Measurements from ENCODE around the gene CDSN. TPM values are rescaled to one million over a fixed set of nuclear protein-coding genes. Genes with fewer than 3 reads are reported as not detected.

The CDSN gene
- total RNA-seq, 1 donor from 2014 or later = not detected

- no peak overlapping the region for H3K27ac Mint-ChIP-seq (ENCODE audit: unreplicated experiment)
- H3K27me3 Mint-ChIP-seq (ENCODE audit: low read depth) = no peaks in the 10 kb centered on the region
Measured at GRCh38 chr6:31065556-31065955, 54.7 kb downstream of the CDSN start.

More at GRCh38 chr6:31065556-31065955, 54.7 kb downstream of the CDSN start:
- peaks cover 11% of the 10 kb centered on the region for H3K4me1 Mint-ChIP-seq
- no peaks in the 10 kb centered on the region for H3K9me3 Mint-ChIP-seq
- no peaks in the 10 kb centered on the region for H3K36me3 Mint-ChIP-seq (ENCODE audit: low read depth)
- DNase-seq (ENCODE audit: low read depth, low spot score) = no peak
- no peak for TF ChIP-seq CTCF (conservative IDR thresholded peaks at IDR 0.05)
- no peak overlapping the region for H3K4me3 Mint-ChIP-seq

Other genes starting within 250 kb of the CDSN start
- gene DDR1, start 235.9 kb downstream of the CDSN start, total RNA-seq = 160 and 178 TPM in 2 replicates
- 72.6 and 78.5 TPM in 2 replicates for gene GTF2H4, start 212.2 kb downstream of the CDSN start, total RNA-seq
- gene VARS2, start 206.2 kb downstream of the CDSN start, total RNA-seq = 61.3 and 68.2 TPM in 2 replicates
- not detected in 2 replicates for gene SFTA2, start 188.3 kb downstream of the CDSN start, total RNA-seq
- not detected in 2 replicates for gene MUCL3, start 179.5 kb downstream of the CDSN start, total RNA-seq
- gene MUC21, start 136.7 kb downstream of the CDSN start, total RNA-seq = not detected in 2 replicates
- not detected in 2 replicates for gene MUC22, start 110.0 kb downstream of the CDSN start, total RNA-seq
- gene C6orf15, start 7.9 kb downstream of the CDSN start, total RNA-seq = not detected in 2 replicates
- not detected in 2 replicates for gene PSORS1C1, start 5.6 kb downstream of the CDSN start, total RNA-seq
- not detected in 2 replicates for gene PSORS1C2, start 18.6 kb upstream of the CDSN start, total RNA-seq
- gene CCHCR1, start 37.4 kb upstream of the CDSN start, total RNA-seq = 46.7 and 48.6 TPM in 2 replicates
- 21.7 and 21.8 TPM in 2 replicates for gene TCF19, start 38.1 kb upstream of the CDSN start, total RNA-seq
- gene POU5F1, start 50.2 kb upstream of the CDSN start, total RNA-seq = not detected in 2 replicates
- 70.4 and 72.4 TPM in 2 replicates for gene HLA-C, start 151.6 kb upstream of the CDSN start, total RNA-seq
- gene HLA-B, start 236.7 kb upstream of the CDSN start, total RNA-seq = 29.5 and 35.5 TPM in 2 replicates